Chondrocyte (in vitro differentiated cells): ENCODE measurements around the gene IRX5. TPM values are rescaled to one million over a fixed set of nuclear protein-coding genes. Genes with fewer than 3 reads are reported as not detected.

ENCODE experiments used
- DNase-seq: peaks from one replicate; pipeline ENCODE4 v3.0.0; 2021; ENCODE audit warnings: mixed read lengths, low spot score
- H3K27ac Mint-ChIP-seq: one replicate; pipeline ENCODE4 v1.8.0; 2021; ENCODE audit warnings: mild to moderate bottlenecking, moderate library complexity, mixed read lengths; ENCODE audit not compliant: unreplicated experiment
- H3K27me3 Mint-ChIP-seq: 2 replicates; pipeline ENCODE4 v1.8.0; 2021; ENCODE audit warnings: low read depth, mixed read lengths
- H3K36me3 Mint-ChIP-seq: 2 replicates; pipeline ENCODE4 v1.8.0; 2021; ENCODE audit warnings: low read depth, mixed read lengths
- H3K4me1 Mint-ChIP-seq: 2 replicates; pipeline ENCODE4 v1.8.0; 2021; ENCODE audit warnings: low read depth, mild to moderate bottlenecking, mixed read lengths
- H3K4me3 Mint-ChIP-seq: one replicate; pipeline ENCODE4 v1.8.0; 2021; ENCODE audit warnings: mild to moderate bottlenecking, moderate library complexity, mixed read lengths; ENCODE audit not compliant: unreplicated experiment
- H3K9me3 Mint-ChIP-seq: 2 replicates; pipeline ENCODE4 v1.8.0; 2021; ENCODE audit warnings: low read depth, mixed read lengths
- CTCF ChIP-seq: fragments of 200-600 bp; sonication (generic); IDR thresholded peaks from 2 replicates; pipeline ENCODE4 v1.5.0; 2021; ENCODE audit warnings: antibody characterized with exemption, mild to moderate bottlenecking, moderate library complexity
- long read RNA-seq: library from polyadenylated mRNA; stranded (forward); transcript quantifications from one replicate; pipeline ENCODE4 v2.0.0, GENCODE V29; 2021
- total RNA-seq: library from RNA; stranded (reverse); gene quantifications from 3 replicates; pipeline ENCODE4 v1.2.1, GENCODE V29; 2021

The IRX5 gene
- 1.0 to 2.5 TPM (median 1.5 TPM) in 3 replicates for total RNA-seq
- long read RNA-seq, partial matches to known transcripts: 0 of 1 reads
- long read RNA-seq, other reads (novel, unspliced or antisense): 0 of 1 reads

GRCh38 chr16:54930005-54930868, at the start of gene IRX5:
Gene IRX5 (plus strand): TSS chr16:54930865. CDS start chr16:54931199, 334 bp downstream.
- Mint-ChIP-seq H3K9me3 (no peaks in the 10 kb centered on the region), H3K4me1 (peaks cover 43% of the 10 kb centered on the region), H3K4me3 (peak within 1 kb of the TSS; percentile 87), H3K27me3 (peaks cover 25% of the 10 kb centered on the region), H3K36me3 (peaks cover 7% of the 10 kb centered on the region), H3K27ac (peak within 1 kb of the TSS; percentile 99)
- no peak for TF ChIP-seq CTCF
- peak; percentile 97 for DNase-seq

- H3K27ac Mint-ChIP-seq: no peak overlapping the region
- no peaks in the 10 kb centered on the region for H3K27me3 Mint-ChIP-seq
- peaks cover 2% of the 10 kb centered on the region for H3K36me3 Mint-ChIP-seq
- DNase-seq: no peak
- no peak for TF ChIP-seq CTCF
- H3K4me1 Mint-ChIP-seq: no peaks in the 10 kb centered on the region
- H3K4me3 Mint-ChIP-seq: no peak overlapping the region
- H3K9me3 Mint-ChIP-seq: peaks cover 27% of the 10 kb centered on the region
Observed at GRCh38 chr16:54882556-54882955, 48.1 kb upstream of the IRX5 start.

- Mint-ChIP-seq H3K27me3 (no peaks in the 10 kb centered on the region), H3K4me1 (no peaks in the 10 kb centered on the region), H3K36me3 (peaks cover 2% of the 10 kb centered on the region), H3K27ac (no peak overlapping the region), H3K4me3 (no peak overlapping the region), H3K9me3 (peaks cover 27% of the 10 kb centered on the region)
- DNase-seq: no peak
- no peak for TF ChIP-seq CTCF
Observed at GRCh38 chr16:54883358-54883757, 47.3 kb upstream of the IRX5 start.

- no peak for TF ChIP-seq CTCF
- no peak overlapping the region for H3K27ac Mint-ChIP-seq
- H3K36me3 Mint-ChIP-seq: peaks cover 2% of the 10 kb centered on the region
- peaks cover 19% of the 10 kb centered on the region for H3K9me3 Mint-ChIP-seq
- no peaks in the 10 kb centered on the region for H3K4me1 Mint-ChIP-seq
- DNase-seq: no peak
- no peaks in the 10 kb centered on the region for H3K27me3 Mint-ChIP-seq
- no peak overlapping the region for H3K4me3 Mint-ChIP-seq
Observed at GRCh38 chr16:54886078-54886477, 44.6 kb upstream of the IRX5 start.

- no peaks in the 10 kb centered on the region for H3K4me1 Mint-ChIP-seq
- H3K27ac Mint-ChIP-seq: no peak overlapping the region
- H3K36me3 Mint-ChIP-seq: no peaks in the 10 kb centered on the region
- H3K27me3 Mint-ChIP-seq: no peaks in the 10 kb centered on the region
- no peak for DNase-seq
- no peak for TF ChIP-seq CTCF
- peaks cover 6% of the 10 kb centered on the region for H3K9me3 Mint-ChIP-seq
- no peak overlapping the region for H3K4me3 Mint-ChIP-seq
Observed at GRCh38 chr16:54890381-54890780, 40.3 kb upstream of the IRX5 start.
